Measurements from ENCODE around the gene RNF213.
"Not testable (repeated sequence)": the region's sequence is repeated elsewhere in the genome, so short reads cannot be mapped to it uniquely, and the experiment has no call there.

Gene RNF213

GRCh38 chr17:80394629-80395216 is 134.1 kb downstream of the RNF213 start:
- no peak for DNase-seq (ENCODE audit: low read depth)

GRCh38 chr17:80395402-80396151 is 134.9 kb downstream of the RNF213 start:
- DNase-seq (ENCODE audit: low read depth) = no peak

- no peak for DNase-seq (ENCODE audit: low read depth)
These were observed 135.7 kb downstream of the RNF213 start for GRCh38 chr17:80396157-80397033.

GRCh38 chr17:80397034-80397387 is 136.4 kb downstream of the RNF213 start:
- no peak for DNase-seq (ENCODE audit: low read depth)

- DNase-seq (ENCODE audit: low read depth) = no peak
These were observed 137.0 kb downstream of the RNF213 start for GRCh38 chr17:80397686-80398085.

- not testable (repeated sequence) for DNase-seq (ENCODE audit: low read depth)
These were observed 140.4 kb downstream of the RNF213 start for GRCh38 chr17:80401086-80401485.

GRCh38 chr17:80402102-80402501 is 141.4 kb downstream of the RNF213 start:
- DNase-seq (ENCODE audit: low read depth) = not testable (repeated sequence)

GRCh38 chr17:80402959-80403358 is 142.3 kb downstream of the RNF213 start:
- DNase-seq (ENCODE audit: low read depth) = no peak

GRCh38 chr17:80406146-80406545 is 145.5 kb downstream of the RNF213 start:
- DNase-seq (ENCODE audit: low read depth) = no peak

GRCh38 chr17:80407917-80408316 is 147.3 kb downstream of the RNF213 start:
- not testable (repeated sequence) for DNase-seq (ENCODE audit: low read depth)

- no peak for DNase-seq (ENCODE audit: low read depth)
These were observed 148.2 kb downstream of the RNF213 start for GRCh38 chr17:80408872-80409271.

GRCh38 chr17:80409626-80410025 is 149.0 kb downstream of the RNF213 start:
- DNase-seq (ENCODE audit: low read depth) = no peak

GRCh38 chr17:80410441-80411087 is 149.9 kb downstream of the RNF213 start:
- not testable (repeated sequence) for DNase-seq (ENCODE audit: low read depth)

GRCh38 chr17:80413771-80414507 is 153.3 kb downstream of the RNF213 start:
- DNase-seq (ENCODE audit: low read depth) = no peak

- DNase-seq (ENCODE audit: low read depth) = no peak
These were observed 153.8 kb downstream of the RNF213 start for GRCh38 chr17:80414508-80414802.

- peak; percentile 69 for DNase-seq (ENCODE audit: low read depth)
These were observed 154.4 kb downstream of the RNF213 start, which contains the start of gene ENDOV for GRCh38 chr17:80414803-80415625. Gene ENDOV, plus strand, starts transcription at chr17:80415167. Its CDS starts 28 bp downstream, at chr17:80415195.

GRCh38 chr17:80415626-80416137 is 155.0 kb downstream of the RNF213 start:
- DNase-seq (ENCODE audit: low read depth) = no peak

- no peak for DNase-seq (ENCODE audit: low read depth)
These were observed 155.7 kb downstream of the RNF213 start for GRCh38 chr17:80416260-80416939.

GRCh38 chr17:80416940-80417293 is 156.3 kb downstream of the RNF213 start:
- no peak for DNase-seq (ENCODE audit: low read depth)

- DNase-seq (ENCODE audit: low read depth) = no peak
These were observed 157.9 kb downstream of the RNF213 start for GRCh38 chr17:80418589-80418988.

All from HS-27A (cell line).